Measurements from ENCODE around the gene MRPL41. TPM values are rescaled to one million over a fixed set of nuclear protein-coding genes. Genes with fewer than 3 reads are reported as not detected.

MRPL41 gene
- total and polyA plus RNA-seq, 2 of the 13 experiments (the other 11 are each of a cell fraction or from before 2014, with no cell fraction given) = 20.9 to 54.0 TPM

DNA sequence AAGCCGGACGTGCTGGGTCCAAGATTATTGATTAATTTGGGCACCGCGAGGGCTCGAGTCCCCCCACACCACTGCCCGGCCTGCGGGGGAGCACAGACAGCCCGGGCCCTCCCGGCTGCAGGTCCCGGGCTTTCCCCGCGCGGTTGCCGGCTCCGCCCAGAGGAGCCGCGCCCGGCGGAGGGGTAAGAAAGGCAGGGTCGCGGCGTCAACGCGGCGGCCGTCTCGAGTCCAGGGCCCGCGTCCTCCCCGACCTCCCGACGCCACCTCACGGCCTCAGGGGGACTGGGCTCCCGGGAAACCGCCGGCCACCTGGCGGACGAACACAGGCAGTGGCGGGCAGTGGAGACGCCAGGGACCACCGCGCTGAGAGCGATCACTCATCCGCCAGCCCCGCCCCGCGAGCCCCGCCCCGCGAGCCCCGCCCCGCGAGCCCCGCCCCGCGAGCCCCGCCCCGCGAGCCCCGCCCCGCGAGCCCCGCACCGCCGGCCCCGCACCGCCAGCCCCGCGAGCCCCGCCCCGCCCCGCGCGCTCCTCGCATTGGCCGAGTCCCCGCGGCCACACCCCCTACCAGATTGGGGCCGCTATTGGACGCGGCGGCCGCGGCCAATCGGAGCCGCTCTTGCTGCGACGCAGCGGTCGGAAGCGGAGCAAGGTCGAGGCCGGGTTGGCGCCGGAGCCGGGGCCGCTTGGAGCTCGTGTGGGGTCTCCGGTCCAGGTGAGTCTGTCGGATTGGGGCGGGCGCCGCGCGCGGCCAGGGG is at the start of gene MRPL41 (continued):
- TF ChIP-seq, protein P1, sequence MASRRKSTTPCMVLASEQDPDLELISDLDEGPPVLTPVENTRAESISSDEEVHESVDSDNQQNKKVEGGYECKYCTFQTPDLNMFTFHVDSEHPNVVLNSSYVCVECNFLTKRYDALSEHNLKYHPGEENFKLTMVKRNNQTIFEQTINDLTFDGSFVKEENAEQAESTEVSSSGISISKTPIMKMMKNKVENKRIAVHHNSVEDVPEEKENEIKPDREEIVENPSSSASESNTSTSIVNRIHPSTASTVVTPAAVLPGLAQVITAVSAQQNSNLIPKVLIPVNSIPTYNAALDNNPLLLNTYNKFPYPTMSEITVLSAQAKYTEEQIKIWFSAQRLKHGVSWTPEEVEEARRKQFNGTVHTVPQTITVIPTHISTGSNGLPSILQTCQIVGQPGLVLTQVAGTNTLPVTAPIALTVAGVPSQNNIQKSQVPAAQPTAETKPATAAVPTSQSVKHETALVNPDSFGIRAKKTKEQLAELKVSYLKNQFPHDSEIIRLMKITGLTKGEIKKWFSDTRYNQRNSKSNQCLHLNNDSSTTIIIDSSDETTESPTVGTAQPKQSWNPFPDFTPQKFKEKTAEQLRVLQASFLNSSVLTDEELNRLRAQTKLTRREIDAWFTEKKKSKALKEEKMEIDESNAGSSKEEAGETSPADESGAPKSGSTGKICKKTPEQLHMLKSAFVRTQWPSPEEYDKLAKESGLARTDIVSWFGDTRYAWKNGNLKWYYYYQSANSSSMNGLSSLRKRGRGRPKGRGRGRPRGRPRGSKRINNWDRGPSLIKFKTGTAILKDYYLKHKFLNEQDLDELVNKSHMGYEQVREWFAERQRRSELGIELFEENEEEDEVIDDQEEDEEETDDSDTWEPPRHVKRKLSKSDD (CRISPR knock-in tag; IDR thresholded peaks at IDR 0.05; ENCODE audit: low read depth) = no peak
- TF ChIP-seq ZNF891 (CRISPR knock-in tag; IDR thresholded peaks at IDR 0.05) = no peak
- TF ChIP-seq KLF11 (CRISPR knock-in tag; IDR thresholded peaks at IDR 0.05) = no peak
- TF ChIP-seq SAFB2 (CRISPR knock-in tag; IDR thresholded peaks at IDR 0.05; ENCODE audit: borderline replicate concordance, low read depth) = no peak
- no peak for TF ChIP-seq HNRNPH1 (optimal IDR thresholded peaks at IDR 0.05; ENCODE audit: low read depth, low read length)
- TF ChIP-seq ZNF672 (CRISPR knock-in tag; IDR thresholded peaks at IDR 0.05) = no peak
- no peak for TF ChIP-seq FOXJ3 (CRISPR knock-in tag; IDR thresholded peaks at IDR 0.05; ENCODE audit: borderline replicate concordance)
- TF ChIP-seq TCF7L2 (IDR thresholded peaks at IDR 0.05; ENCODE audit: low read depth, low read length) = no peak
- TF ChIP-seq, protein P2, sequence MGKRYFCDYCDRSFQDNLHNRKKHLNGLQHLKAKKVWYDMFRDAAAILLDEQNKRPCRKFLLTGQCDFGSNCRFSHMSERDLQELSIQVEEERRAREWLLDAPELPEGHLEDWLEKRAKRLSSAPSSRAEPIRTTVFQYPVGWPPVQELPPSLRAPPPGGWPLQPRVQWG (CRISPR knock-in tag; IDR thresholded peaks at IDR 0.05; ENCODE audit: borderline replicate concordance, low read depth) = no peak
- TF ChIP-seq ZSCAN21 (CRISPR knock-in tag; IDR thresholded peaks at IDR 0.05; ENCODE audit: borderline replicate concordance) = no peak; the same call in 1 of the 2 replicates
- no peak for TF ChIP-seq ZNF746 (CRISPR knock-in tag; IDR thresholded peaks at IDR 0.05)
- peak; percentile 45; the same call in 1 of the 2 replicates for TF ChIP-seq SALL2 (CRISPR knock-in tag; IDR thresholded peaks at IDR 0.05)
- TF ChIP-seq ZNF343 (CRISPR knock-in tag; IDR thresholded peaks at IDR 0.05) = no peak
- TF ChIP-seq JARID2 (CRISPR knock-in tag; IDR thresholded peaks at IDR 0.05; ENCODE audit: insufficient replicate concordance) = no peak
- TF ChIP-seq ZNF777 (CRISPR knock-in tag; IDR thresholded peaks at IDR 0.05) = peak; percentile 90
- TF ChIP-seq ZNF354B (CRISPR knock-in tag; IDR thresholded peaks at IDR 0.05) = no peak
- TF ChIP-seq ZNF564 (CRISPR knock-in tag; IDR thresholded peaks at IDR 0.05) = peak; percentile 62; the same call in 1 of the 2 replicates
- TF ChIP-seq TOPORS (CRISPR knock-in tag; IDR thresholded peaks at IDR 0.05) = no peak
- TF ChIP-seq RORA (CRISPR knock-in tag; IDR thresholded peaks at IDR 0.05) = no peak
- TF ChIP-seq, protein P3, sequence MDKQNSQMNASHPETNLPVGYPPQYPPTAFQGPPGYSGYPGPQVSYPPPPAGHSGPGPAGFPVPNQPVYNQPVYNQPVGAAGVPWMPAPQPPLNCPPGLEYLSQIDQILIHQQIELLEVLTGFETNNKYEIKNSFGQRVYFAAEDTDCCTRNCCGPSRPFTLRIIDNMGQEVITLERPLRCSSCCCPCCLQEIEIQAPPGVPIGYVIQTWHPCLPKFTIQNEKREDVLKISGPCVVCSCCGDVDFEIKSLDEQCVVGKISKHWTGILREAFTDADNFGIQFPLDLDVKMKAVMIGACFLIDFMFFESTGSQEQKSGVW (CRISPR knock-in tag; IDR thresholded peaks at IDR 0.05; ENCODE audit: borderline replicate concordance) = no peak
- no peak for TF ChIP-seq SUZ12 (IDR thresholded peaks at IDR 0.05; ENCODE audit: low read depth, low read length)
- peak; percentile 49; the same call in 1 of the 2 replicates for TF ChIP-seq SPEN (CRISPR knock-in tag; IDR thresholded peaks at IDR 0.05; ENCODE audit: low read depth)
- TF ChIP-seq ZNF431 (CRISPR knock-in tag; IDR thresholded peaks at IDR 0.05; ENCODE audit: borderline replicate concordance, low read depth) = no peak
- TF ChIP-seq NFIC (IDR thresholded peaks at IDR 0.05; ENCODE audit: low read length) = no peak
- TF ChIP-seq ZBTB8A (CRISPR knock-in tag; IDR thresholded peaks at IDR 0.05; ENCODE audit: borderline replicate concordance, low read depth) = no peak
- TF ChIP-seq ATF7-NPFF (CRISPR knock-in tag; IDR thresholded peaks at IDR 0.05; ENCODE audit: low read depth) = peak; percentile 28; the same call in 1 of the 2 replicates

All from HepG2 (cell line).